Right atrium auricular region (tissue), 2 donors: ENCODE data around the gene RHEB. TPM values are rescaled to one million over a fixed set of nuclear protein-coding genes. Genes with fewer than 3 reads are reported as not detected.

ENCODE experiments used
- DNase-seq: peaks from one replicate; pipeline ENCODE4 v3.0.0-alpha.2; 2019; ENCODE audit warnings: low spot score
- H3K27ac ChIP-seq, 2 donors: fragments of 200-600 bp; sonication (generic); 1 replicate in 1 of 2; 2 replicates in 1 of 2; pipeline ENCODE4 v1.5.1; 2016 to 2019
- H3K27me3 ChIP-seq, 2 donors: fragments of 200-600 bp; sonication (generic); one replicate each; pipeline versions ENCODE4 v1.5.1 to v1.6.0; 2017 to 2019
- H3K36me3 ChIP-seq: fragments of 200-600 bp; sonication (generic); one replicate; pipeline ENCODE4 v1.5.1; 2016
- H3K4me1 ChIP-seq, 2 donors: fragments of 200-600 bp; sonication (generic); one replicate each; pipeline versions ENCODE4 v1.5.1 to v1.6.0; 2017 to 2019
- H3K4me3 ChIP-seq, 2 donors: fragments of 200-600 bp; sonication (generic); 1 replicate in 1 of 2; 2 replicates in 1 of 2; pipeline ENCODE4 v1.5.1; 2017 to 2019; ENCODE audit warnings: mild to moderate bottlenecking in 1 of 2, moderate library complexity in 1 of 2
- H3K9me3 ChIP-seq, 2 donors: fragments of 200-600 bp; sonication (generic); one replicate each; pipeline ENCODE4 v1.5.1; 2019
- CTCF ChIP-seq, 2 donors: fragments of 200-600 bp; sonication (generic); IDR thresholded peaks; one replicate each; pipeline ENCODE4 v1.5.1; 2019; ENCODE audit warnings: antibody characterized with exemption in 2 of 2
- total RNA-seq, 2 donors: library from RNA; depleted of rRNA; stranded (reverse); fragments of >200 nt; gene quantifications; one replicate each; pipeline ENCODE4 v1.1.0, GENCODE V29; 2016

Gene RHEB
- total RNA-seq: 100 to 1,000 TPM in 1 of 2 donors, 10 to 100 TPM in 1; 77.9 to 128 TPM

DNA sequence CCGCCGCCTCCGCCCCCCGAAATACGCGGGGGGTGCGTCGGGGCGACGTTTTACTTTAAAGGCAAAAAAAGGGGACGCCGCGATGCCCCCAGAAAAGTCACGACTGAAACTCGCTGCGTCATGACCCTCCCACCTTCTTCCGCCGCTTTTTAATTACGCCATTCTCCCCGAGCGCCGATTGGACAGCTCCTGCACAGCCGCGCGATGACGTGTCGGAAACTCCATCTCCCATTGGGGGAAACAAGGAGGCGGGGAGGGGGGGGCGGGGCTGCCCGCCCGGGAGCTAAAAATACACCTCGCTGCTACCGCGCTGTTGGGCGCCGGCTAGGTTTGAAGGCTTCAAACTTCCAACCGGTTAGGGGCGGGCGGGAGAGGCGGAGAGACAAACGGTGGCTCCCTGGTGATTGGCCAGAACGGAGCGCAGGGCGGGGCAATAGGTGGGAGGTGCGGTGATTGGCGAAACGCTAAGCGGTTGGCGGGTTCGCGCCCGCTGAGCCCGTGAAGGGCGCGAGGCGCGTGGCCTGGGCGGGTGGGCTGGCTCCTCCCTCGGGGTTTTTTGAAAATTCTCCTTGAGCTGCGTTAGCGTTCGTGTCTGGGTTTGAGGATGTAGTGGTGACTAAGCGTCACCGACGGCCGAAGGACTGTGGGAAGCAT is at the start of gene RHEB:
Gene RHEB, minus strand, starts transcription at position 131 of the 654 bp plus-strand sequence. CDS start 384 bp downstream, outside the sequence.
- no peaks in the 10 kb centered on the region for H3K27me3 ChIP-seq
- DNase-seq: peak; percentile 99
- H3K4me1 ChIP-seq: peaks cover 0 to 40% of the 10 kb centered on the region in 2 donors
- peak within 1 kb of the TSS; percentile 82 to 98 for H3K4me3 ChIP-seq
- TF ChIP-seq CTCF (IDR thresholded peaks at IDR 0.05): no peak
- H3K27ac ChIP-seq: peak within 1 kb of the TSS; percentile 98 to 99
- no peaks in the 10 kb centered on the region for H3K36me3 ChIP-seq
- H3K9me3 ChIP-seq: no peaks in the 10 kb centered on the region

GRCh38 chr7:151566897-151567320 is 47.2 kb upstream of the RHEB start:
- peak overlapping the region; percentile 13 to 55 for H3K27ac ChIP-seq
- H3K4me1 ChIP-seq: peaks cover 0 to 9% of the 10 kb centered on the region in 2 donors
- H3K36me3 ChIP-seq: peaks cover 70% of the 10 kb centered on the region
- no peaks in the 10 kb centered on the region for H3K9me3 ChIP-seq
- H3K27me3 ChIP-seq: no peaks in the 10 kb centered on the region
- DNase-seq: no peak
- TF ChIP-seq CTCF (IDR thresholded peaks at IDR 0.05): no peak
- no peak overlapping the region for H3K4me3 ChIP-seq

- Histone ChIP-seq H3K27ac (no peak overlapping the region), H3K4me3 (no peak overlapping the region), H3K9me3 (no peaks in the 10 kb centered on the region), H3K4me1 (peaks cover 0 to 9% of the 10 kb centered on the region in 2 donors), H3K36me3 (peaks cover 74% of the 10 kb centered on the region), H3K27me3 (no peaks in the 10 kb centered on the region)
- no peak for TF ChIP-seq CTCF (IDR thresholded peaks at IDR 0.05)
- DNase-seq: no peak
Observed at GRCh38 chr7:151565541-151565940, 45.8 kb upstream of the RHEB start.

DNA sequence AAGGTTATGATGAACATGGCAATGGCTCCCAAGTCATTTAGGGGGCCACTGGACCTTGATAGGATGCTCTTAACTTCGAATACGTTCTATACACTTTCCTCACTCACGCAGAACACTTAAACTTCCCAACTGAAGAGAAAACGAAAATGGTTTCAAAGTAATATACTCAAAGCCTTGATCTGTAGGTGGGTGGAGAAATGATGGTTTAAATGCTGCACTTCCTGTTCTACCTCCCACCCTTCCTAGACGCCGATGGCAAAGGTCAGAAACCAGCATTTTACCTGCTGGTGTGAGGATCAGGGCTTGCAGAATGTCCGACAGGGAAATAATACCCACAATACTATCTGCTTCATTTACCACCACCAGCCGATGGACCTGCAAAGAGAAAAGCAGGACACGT is 40.5 kb upstream of the RHEB start:
- Histone ChIP-seq H3K4me3 (no peak overlapping the region), H3K36me3 (peaks cover 91% of the 10 kb centered on the region), H3K27ac (no peak overlapping the region), H3K4me1 (no peaks in the 10 kb centered on the region), H3K27me3 (no peaks in the 10 kb centered on the region), H3K9me3 (no peaks in the 10 kb centered on the region)
- no peak for DNase-seq
- TF ChIP-seq CTCF (IDR thresholded peaks at IDR 0.05): no peak

GRCh38 chr7:151559557-151560183 is 40.0 kb upstream of the RHEB start:
- peaks cover 89% of the 10 kb centered on the region for H3K36me3 ChIP-seq
- H3K4me1 ChIP-seq: no peaks in the 10 kb centered on the region
- TF ChIP-seq CTCF (IDR thresholded peaks at IDR 0.05): no peak
- H3K27ac ChIP-seq: no peak overlapping the region
- H3K4me3 ChIP-seq: no peak overlapping the region
- H3K27me3 ChIP-seq: no peaks in the 10 kb centered on the region
- DNase-seq: no peak
- no peaks in the 10 kb centered on the region for H3K9me3 ChIP-seq
